ENCODE results near the gene MUC13. TPM values are rescaled to one million over a fixed set of nuclear protein-coding genes. Genes with fewer than 3 reads are reported as not detected.

Gene MUC13
- total RNA-seq, 1 donor from 2014 or later = not detected

- Mint-ChIP-seq H3K4me1 (ENCODE audit: low read depth) (no peaks in the 10 kb centered on the region), H3K27ac (no peak overlapping the region), H3K9me3 (ENCODE audit: low read depth) (no peaks in the 10 kb centered on the region), H3K27me3 (peaks cover 4% of the 10 kb centered on the region), H3K36me3 (ENCODE audit: insufficient read depth) (no peaks in the 10 kb centered on the region), H3K4me3 (ENCODE audit: low read depth) (no peak overlapping the region)
- TF ChIP-seq CTCF (IDR thresholded peaks at IDR 0.05; ENCODE audit: unreplicated experiment) = no peak
- no peak for DNase-seq (ENCODE audit: low spot score, unreplicated experiment)
These were observed 14.8 kb downstream of the MUC13 start for GRCh38 chr3:124919756-124920155.

- no peak for TF ChIP-seq CTCF (IDR thresholded peaks at IDR 0.05; ENCODE audit: unreplicated experiment)
- Mint-ChIP-seq H3K27ac (no peak overlapping the region), H3K36me3 (ENCODE audit: insufficient read depth) (no peaks in the 10 kb centered on the region), H3K4me1 (ENCODE audit: low read depth) (no peaks in the 10 kb centered on the region), H3K27me3 (peaks cover 4% of the 10 kb centered on the region), H3K9me3 (ENCODE audit: low read depth) (no peaks in the 10 kb centered on the region), H3K4me3 (ENCODE audit: low read depth) (no peak overlapping the region)
- DNase-seq (ENCODE audit: low spot score, unreplicated experiment) = no peak
These were observed 16.0 kb downstream of the MUC13 start for GRCh38 chr3:124918524-124918923.

- H3K27me3 Mint-ChIP-seq = peaks cover 6% of the 10 kb centered on the region
- TF ChIP-seq CTCF (IDR thresholded peaks at IDR 0.05; ENCODE audit: unreplicated experiment) = no peak
- no peak for DNase-seq (ENCODE audit: low spot score, unreplicated experiment)
- H3K27ac Mint-ChIP-seq = no peak overlapping the region
- no peaks in the 10 kb centered on the region for H3K36me3 Mint-ChIP-seq (ENCODE audit: insufficient read depth)
- no peak overlapping the region for H3K4me3 Mint-ChIP-seq (ENCODE audit: low read depth)
- no peaks in the 10 kb centered on the region for H3K4me1 Mint-ChIP-seq (ENCODE audit: low read depth)
- no peaks in the 10 kb centered on the region for H3K9me3 Mint-ChIP-seq (ENCODE audit: low read depth)
These were observed 17.6 kb downstream of the MUC13 start for GRCh38 chr3:124916837-124917409.

GRCh38 chr3:124915254-124915653 is 19.3 kb downstream of the MUC13 start:
- Mint-ChIP-seq H3K9me3 (ENCODE audit: low read depth) (no peaks in the 10 kb centered on the region), H3K4me1 (ENCODE audit: low read depth) (no peaks in the 10 kb centered on the region), H3K4me3 (ENCODE audit: low read depth) (no peak overlapping the region), H3K27me3 (peaks cover 6% of the 10 kb centered on the region), H3K27ac (no peak overlapping the region), H3K36me3 (ENCODE audit: insufficient read depth) (no peaks in the 10 kb centered on the region)
- no peak for DNase-seq (ENCODE audit: low spot score, unreplicated experiment)
- TF ChIP-seq CTCF (IDR thresholded peaks at IDR 0.05; ENCODE audit: unreplicated experiment) = no peak

- no peak for TF ChIP-seq CTCF (IDR thresholded peaks at IDR 0.05; ENCODE audit: unreplicated experiment)
- Mint-ChIP-seq H3K4me3 (ENCODE audit: low read depth) (no peak overlapping the region), H3K27me3 (peaks cover 17% of the 10 kb centered on the region), H3K4me1 (ENCODE audit: low read depth) (peaks cover 2% of the 10 kb centered on the region), H3K36me3 (ENCODE audit: insufficient read depth) (no peaks in the 10 kb centered on the region), H3K27ac (no peak overlapping the region), H3K9me3 (ENCODE audit: low read depth) (no peaks in the 10 kb centered on the region)
- DNase-seq (ENCODE audit: low spot score, unreplicated experiment) = no peak
These were observed 26.6 kb downstream of the MUC13 start for GRCh38 chr3:124907957-124908356.
